PC-9 (cell line): ENCODE data around the gene ITGAV. TPM values are rescaled to one million over a fixed set of nuclear protein-coding genes. Genes with fewer than 3 reads are reported as not detected.

ENCODE experiments used
- BruUV-seq: library from RNA; stranded (reverse); fragments of 400-500 nt; replicated peaks from 2 replicates; lab custom pipeline; 2021; lab: Mats Ljungman, UMichigan
- CTCF ChIA-PET: fragments of 300-600 bp; sonication (Branson Sonifier 250); formaldehyde crosslinking; loops from one replicate; lab custom pipeline; 2022; ENCODE audit warnings: antibody characterized with exemption; lab: Charles Lee
- POLR2A ChIA-PET: fragments of 300-600 bp; sonication (Branson Sonifier 250); formaldehyde crosslinking; loops from one replicate; lab custom pipeline; 2022; ENCODE audit warnings: antibody characterized with exemption; ENCODE audit not compliant: unreplicated experiment; lab: Charles Lee
- DNase-seq, 2 experiments: peaks; one replicate each; pipeline versions ENCODE4 v3.0.0 to v3.0.0-alpha.2; 2015 to 2022; ENCODE audit warnings: mixed read lengths in 1 of 2
- H2AFZ ChIP-seq: fragments of 200-600 bp; sonication (generic); 2 replicates; pipeline ENCODE4 v1.8.1; 2017; ENCODE audit warnings: antibody characterized with exemption
- H3F3A ChIP-seq: fragments of 200-600 bp; sonication (generic); 2 replicates; pipeline ENCODE4 v1.8.1; 2017; ENCODE audit warnings: antibody characterized with exemption, mild to moderate bottlenecking, low read depth; ENCODE audit not compliant: insufficient read depth
- H3K27ac ChIP-seq: fragments of 200-600 bp; sonication (generic); 2 replicates; pipeline ENCODE4 v1.6.1; 2016; ENCODE audit warnings: mixed run types
- H3K27me3 ChIP-seq: fragments of 200-600 bp; sonication (generic); 2 replicates; pipeline ENCODE4 v1.6.1; 2016; ENCODE audit warnings: low read depth, mixed run types; ENCODE audit not compliant: insufficient read depth
- H3K36me3 ChIP-seq: fragments of 200-600 bp; sonication (generic); 2 replicates; pipeline ENCODE4 v1.6.1; 2016; ENCODE audit warnings: low read depth, mixed run types
- H3K4me1 ChIP-seq: fragments of 200-600 bp; sonication (generic); replicated peaks from 2 replicates; pipeline ENCODE4 v1.6.1; 2016; ENCODE audit warnings: mixed run types; ENCODE audit not compliant: insufficient read depth
- H3K4me2 ChIP-seq: fragments of 200-600 bp; sonication (generic); 2 replicates; pipeline ENCODE4 v1.6.1; 2017; ENCODE audit warnings: mixed run types
- H3K4me3 ChIP-seq: fragments of 200-600 bp; sonication (generic); 2 replicates; pipeline ENCODE4 v1.6.1; 2016; ENCODE audit warnings: mixed run types
- H3K79me2 ChIP-seq: fragments of 200-600 bp; sonication (generic); 2 replicates; pipeline ENCODE4 v1.6.1; 2017; ENCODE audit warnings: low read depth, mixed run types
- H3K9me2 ChIP-seq: fragments of 200-600 bp; sonication (generic); 2 replicates; pipeline ENCODE4 v1.8.1; 2017; ENCODE audit warnings: mild to moderate bottlenecking; ENCODE audit not compliant: insufficient read depth
- H3K9me3 ChIP-seq: fragments of 200-600 bp; sonication (generic); 2 replicates; pipeline ENCODE4 v1.8.1; 2016; ENCODE audit warnings: low read depth; ENCODE audit not compliant: insufficient read depth
- H4K20me1 ChIP-seq: fragments of 200-600 bp; sonication (generic); 2 replicates; pipeline ENCODE4 v1.8.1; 2017; ENCODE audit not compliant: insufficient read depth
- CTCF ChIP-seq: fragments of 200-600 bp; sonication (generic); conservative IDR thresholded peaks from 2 replicates; pipeline ENCODE4 v1.6.1; 2017; ENCODE audit warnings: mixed run types, antibody characterized with exemption, mild to moderate bottlenecking, moderate library complexity
- EZH2 ChIP-seq: fragments of 200-600 bp; sonication (generic); IDR thresholded peaks from 2 replicates; pipeline ENCODE4 v1.8.0; 2017; ENCODE audit warnings: antibody characterized with exemption, low read depth
- intact Hi-C: fragments of 100-400 bp; cut with micrococcal nuclease; formaldehyde crosslinking; loops from one replicate; pipeline ENCODE4 v1.10.0; 2022; ENCODE audit not compliant: unreplicated experiment
- total RNA-seq: library from RNA; stranded (reverse); gene quantifications from 2 replicates; pipeline ENCODE4 v1.2.3, GENCODE V29; 2021

The ITGAV gene
- total RNA-seq, 1 experiment from 2014 or later: 28.0 TPM

GRCh38 chr2:186551323-186552050 is 38.4 kb upstream of the ITGAV start:
- no peaks in the 10 kb centered on the region for H3K36me3 ChIP-seq
- ChIA-PET CTCF (no interaction called here), POLR2A (no interaction called here)
- H3K27ac ChIP-seq: no peak overlapping the region
- no peaks in the 10 kb centered on the region for H4K20me1 ChIP-seq
- intact Hi-C loops: no loop called here
- no peaks in the 10 kb centered on the region for H3K27me3 ChIP-seq
- no peak for DNase-seq
- no peaks in the 10 kb centered on the region; the same call in 1 of the 2 replicates for H3K4me1 ChIP-seq
- H3K4me3 ChIP-seq: no peak overlapping the region
- H3K4me2 ChIP-seq: no peak overlapping the region
- H3K9me2 ChIP-seq: no peaks in the 10 kb centered on the region
- no peaks in the 10 kb centered on the region for H3K9me3 ChIP-seq
- TF ChIP-seq EZH2 (no peak), CTCF (no peak)
- no peaks in the 10 kb centered on the region for H3F3A ChIP-seq
- no peaks in the 10 kb centered on the region for H3K79me2 ChIP-seq
- no peak overlapping the region for H2AFZ ChIP-seq
- no TSS peak for BruUV-seq

- Histone ChIP-seq H3F3A (no peaks in the 10 kb centered on the region), H3K79me2 (no peaks in the 10 kb centered on the region), H3K27me3 (no peaks in the 10 kb centered on the region), H2AFZ (no peak overlapping the region), H3K4me3 (no peak overlapping the region), H3K9me2 (peaks cover 5% of the 10 kb centered on the region; the same call in 1 of the 2 replicates), H4K20me1 (no peaks in the 10 kb centered on the region), H3K4me1 (no peaks in the 10 kb centered on the region; the same call in 1 of the 2 replicates), H3K9me3 (no peaks in the 10 kb centered on the region), H3K36me3 (no peaks in the 10 kb centered on the region), H3K4me2 (no peak overlapping the region), H3K27ac (no peak overlapping the region)
- no TSS peak for BruUV-seq
- ChIA-PET POLR2A (no interaction called here), CTCF (no interaction called here)
- intact Hi-C loops: no loop called here
- TF ChIP-seq CTCF: no peak
- no peak for TF ChIP-seq EZH2
- DNase-seq: no peak
These were observed 35.4 kb upstream of the ITGAV start for GRCh38 chr2:186554429-186554828.

GRCh38 chr2:186554850-186555671 is 34.8 kb upstream of the ITGAV start:
- no peak for DNase-seq
- POLR2A ChIA-PET: no interaction called here

More at GRCh38 chr2:186554850-186555671, 34.8 kb upstream of the ITGAV start:
- H3K27me3 ChIP-seq: no peaks in the 10 kb centered on the region
- TF ChIP-seq EZH2 (no peak), CTCF (no peak)
- no peak overlapping the region for H3K27ac ChIP-seq
- CTCF ChIA-PET: no interaction called here
- H2AFZ ChIP-seq: no peak overlapping the region
- no peaks in the 10 kb centered on the region for H4K20me1 ChIP-seq
- intact Hi-C loops: no loop called here
- no peak overlapping the region for H3K4me2 ChIP-seq
- peaks cover 5% of the 10 kb centered on the region; the same call in 1 of the 2 replicates for H3K9me2 ChIP-seq
- no TSS peak for BruUV-seq
- no peaks in the 10 kb centered on the region; the same call in 1 of the 2 replicates for H3K4me1 ChIP-seq
- H3K79me2 ChIP-seq: no peaks in the 10 kb centered on the region
- H3F3A ChIP-seq: no peaks in the 10 kb centered on the region
- H3K4me3 ChIP-seq: no peak overlapping the region
- H3K36me3 ChIP-seq: no peaks in the 10 kb centered on the region
- no peaks in the 10 kb centered on the region for H3K9me3 ChIP-seq
